PC-9 (cell line): Measurements from ENCODE around the gene UBE2U.

Experiments
- CTCF ChIP-seq: fragments of 200-600 bp; sonication (generic); conservative IDR thresholded peaks from 2 replicates; pipeline ENCODE4 v1.6.1; 2017; ENCODE audit warnings: mixed run types, antibody characterized with exemption, mild to moderate bottlenecking, moderate library complexity
- EZH2 ChIP-seq: fragments of 200-600 bp; sonication (generic); IDR thresholded peaks from 2 replicates; pipeline ENCODE4 v1.8.0; 2017; ENCODE audit warnings: antibody characterized with exemption, low read depth

GRCh38 chr1:64302971-64303370 is 99.5 kb downstream of the UBE2U start:
- no peak for TF ChIP-seq EZH2
- no peak for TF ChIP-seq CTCF
